Left ventricle myocardium superior (tissue), 1 donor: ENCODE results near the gene SLC24A1. TPM values are rescaled to one million over a fixed set of nuclear protein-coding genes. Genes with fewer than 3 reads are reported as not detected.
"Not testable (repeated sequence)": the region's sequence is repeated elsewhere in the genome, so short reads cannot be mapped to it uniquely, and the experiment has no call there.

Experiments used
- ATAC-seq: fragments of 200-7000 bp; cut with Tn5 transposase; one replicate; pipeline ENCODE4 v1.9.1; 2020; ENCODE audit warnings: mild to moderate bottlenecking, moderate library complexity
- DNase-seq: peaks from one replicate; pipeline ENCODE4 v3.0.0-alpha.2; 2020
- intact Hi-C: fragments of 100-400 bp; cut with micrococcal nuclease; formaldehyde crosslinking; loops from one replicate; pipeline ENCODE4 v1.11.0; 2022
- total RNA-seq: library from RNA; stranded (reverse); fragmentation: NEBNext Ultra II Directional; extraction: Animal tissue kit (Norgen Biotek cat#: 25700); gene quantifications from one replicate; pipeline ENCODE4 v1.2.1, GENCODE V29; 2021
- donor health status: DM: no; HTN: yes; CAD: no; lungs with severe emphysema.

Gene SLC24A1
- total RNA-seq, 1 donor from 2014 or later: 1.7 TPM

GRCh38 chr15:65612949-65613744, 8.6 kb upstream of the SLC24A1 start:
- intact Hi-C loops: no loop called here
- no peak for DNase-seq
- ATAC-seq: no peak

DNA sequence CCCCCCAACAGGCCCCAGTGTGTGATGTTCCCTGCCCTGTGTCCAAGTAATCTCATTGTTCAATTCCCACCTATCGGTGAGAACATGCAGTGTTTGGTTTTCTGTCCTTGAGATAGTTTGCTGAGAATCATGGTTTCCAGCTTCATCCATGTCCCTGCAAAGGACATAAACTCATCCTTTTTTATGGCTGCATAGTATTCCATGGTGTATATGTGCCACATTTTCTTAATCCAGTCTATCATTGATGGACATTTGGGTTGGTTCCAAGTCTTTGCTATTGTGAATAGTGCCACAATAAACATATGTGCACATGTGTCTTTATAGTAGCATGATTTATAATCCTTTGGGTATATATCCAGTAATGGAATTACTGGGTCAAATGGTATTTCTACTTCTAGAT, 5.9 kb upstream of the SLC24A1 start:
- DNase-seq, ATAC-seq, intact Hi-C loops: not testable (repeated sequence)

GRCh38 chr15:65618560-65619109, 3.1 kb upstream of the SLC24A1 start:
- ATAC-seq (no peak), DNase-seq (no peak)
- intact Hi-C loops: no loop called here

- intact Hi-C loops: no loop called here
- ATAC-seq: no peak
- DNase-seq: no peak
Measured at GRCh38 chr15:65619626-65620290, 2.0 kb upstream of the SLC24A1 start.

- intact Hi-C loops: no loop called here
- ATAC-seq (no peak), DNase-seq (no peak)
Measured at GRCh38 chr15:65620833-65621232, 905 bp upstream of the SLC24A1 start.

GRCh38 chr15:65623103-65623502, 1.4 kb downstream of the SLC24A1 start:
- ATAC-seq: no peak
- intact Hi-C loops: no loop called here
- no peak for DNase-seq

GRCh38 chr15:65626856-65627255, 5.1 kb downstream of the SLC24A1 start:
- no peak for ATAC-seq
- intact Hi-C loops: no loop called here
- no peak for DNase-seq

DNA sequence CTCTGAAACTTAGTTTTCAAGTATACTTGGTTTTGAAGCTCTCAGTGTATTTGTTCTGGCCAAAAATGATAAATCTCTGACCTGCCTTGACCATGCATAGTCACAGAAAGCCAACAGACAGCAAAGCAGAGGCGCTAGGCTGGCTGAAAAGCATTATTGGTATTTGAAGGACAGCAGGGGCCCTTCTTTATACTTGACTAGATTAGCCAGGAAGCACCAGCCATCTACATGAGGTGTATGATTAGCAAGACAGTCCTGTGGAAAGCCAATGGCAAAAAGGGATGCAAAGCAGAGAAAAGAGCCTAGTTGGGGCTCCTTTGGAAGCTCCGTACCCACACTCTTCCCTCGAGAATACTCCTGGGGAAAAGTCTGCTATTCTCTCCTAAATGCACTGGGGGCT, 7.8 kb downstream of the SLC24A1 start:
- intact Hi-C loops: no loop called here
- DNase-seq (no peak), ATAC-seq (no peak)

- DNase-seq (no peak), ATAC-seq (no peak)
- intact Hi-C loops: no loop called here
Measured at GRCh38 chr15:65630760-65631159, 9.0 kb downstream of the SLC24A1 start.

GRCh38 chr15:65631503-65631902, 9.8 kb downstream of the SLC24A1 start:
- ATAC-seq: no peak
- no peak for DNase-seq
- intact Hi-C loops: no loop called here

DNA sequence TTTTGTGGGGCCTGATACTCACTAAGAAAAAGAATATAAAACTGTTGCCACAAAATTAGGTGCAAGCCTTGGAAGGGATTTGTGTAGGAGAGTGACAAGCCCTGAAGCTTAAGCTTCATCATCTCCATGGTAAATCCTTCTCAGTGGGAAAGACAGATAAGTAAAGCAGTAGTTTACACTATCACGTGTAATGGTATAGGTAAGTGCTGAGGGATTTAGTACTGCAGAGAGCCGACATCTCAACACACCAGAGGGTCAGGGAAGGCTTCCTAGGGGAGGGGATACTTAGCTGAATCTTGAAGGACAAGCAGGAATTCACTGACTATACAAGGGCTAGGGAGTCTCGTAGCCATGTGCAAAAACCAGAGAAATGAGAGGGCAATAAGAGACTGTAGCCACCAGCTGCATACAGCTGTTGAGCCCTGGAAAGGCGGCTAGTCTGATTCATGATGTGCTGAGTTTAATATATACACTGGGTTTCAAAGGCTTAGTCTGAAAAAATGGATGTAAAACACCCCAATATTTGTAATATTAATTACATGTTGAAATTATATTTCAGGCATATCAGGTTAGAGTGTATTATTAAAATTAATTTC, 11.1 kb downstream of the SLC24A1 start:
- no peak for DNase-seq
- ATAC-seq: no peak
- intact Hi-C loops: no loop called here

DNA sequence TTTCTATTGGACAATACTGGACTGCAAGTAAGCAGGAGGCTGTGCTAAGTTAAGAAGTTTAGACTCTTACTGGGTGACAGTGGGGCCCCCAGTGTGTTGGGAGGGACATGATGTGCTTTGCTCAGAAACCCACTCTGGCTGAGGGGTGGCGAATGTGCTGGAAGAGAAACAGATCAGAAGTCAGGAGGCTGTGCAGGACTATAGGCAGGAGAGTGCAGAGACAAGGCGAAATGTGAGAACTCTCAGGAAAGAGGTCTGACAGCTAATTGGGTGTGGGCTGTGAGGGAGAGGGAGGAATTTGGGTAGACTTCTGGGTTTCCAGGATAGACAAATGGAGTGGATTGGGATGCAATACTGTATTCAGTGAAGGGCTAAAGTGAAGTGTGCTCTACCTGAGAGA, 12.0 kb downstream of the SLC24A1 start:
- DNase-seq: no peak
- intact Hi-C loops: no loop called here

DNA sequence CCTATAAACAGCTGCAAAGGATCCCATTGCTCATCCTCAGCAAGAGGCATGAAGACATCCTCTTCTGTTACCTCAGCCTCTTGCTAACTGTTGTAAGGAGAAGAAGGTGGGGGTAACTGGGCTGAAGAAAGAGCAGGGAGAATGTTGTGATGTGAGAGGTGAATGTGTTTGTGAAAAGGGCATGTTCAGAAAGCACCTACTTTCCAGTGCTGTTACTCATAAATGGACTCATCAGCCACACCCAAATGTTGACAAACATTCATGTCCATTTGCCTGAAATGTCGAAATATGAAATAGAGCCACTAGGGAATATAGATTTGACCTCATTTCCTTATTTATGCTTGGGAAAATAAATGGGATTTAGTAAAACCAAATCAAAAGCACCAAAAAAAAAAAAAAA, 12.6 kb downstream of the SLC24A1 start:
- intact Hi-C loops: no loop called here
- no peak for ATAC-seq

More for the DNA sequence above, 12.0 kb downstream of the SLC24A1 start:
- ATAC-seq: no peak

DNA sequence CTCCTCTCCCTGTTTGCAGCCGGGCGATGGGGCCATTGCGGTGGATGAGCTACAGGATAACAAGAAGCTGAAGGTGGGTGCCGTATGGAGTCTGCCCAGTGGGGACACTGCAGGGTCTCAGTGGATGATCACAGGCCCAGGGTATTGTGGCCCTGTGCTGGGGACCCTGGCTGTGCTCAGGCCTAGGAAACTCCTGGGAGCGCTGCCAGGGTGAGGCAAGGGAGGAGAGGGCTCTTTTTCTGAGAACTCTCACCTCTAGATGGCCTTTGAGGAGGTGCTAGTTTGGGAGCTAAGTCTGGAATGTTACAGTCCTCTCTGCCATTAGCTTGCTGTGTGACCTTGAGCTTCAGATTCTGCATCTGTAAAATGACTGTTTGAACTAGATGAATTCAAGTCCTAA, 16.4 kb downstream of the SLC24A1 start:
- intact Hi-C loops: no loop called here
- DNase-seq (no peak), ATAC-seq (no peak)

More for the DNA sequence above, 12.6 kb downstream of the SLC24A1 start:
- DNase-seq: no peak

GRCh38 chr15:65638681-65639089, 16.9 kb downstream of the SLC24A1 start:
- intact Hi-C loops: no loop called here
- ATAC-seq: peak; percentile 85
- DNase-seq: no peak

GRCh38 chr15:65639509-65639908, 17.8 kb downstream of the SLC24A1 start:
- ATAC-seq: no peak
- intact Hi-C loops: no loop called here
- no peak for DNase-seq

- DNase-seq (no peak), ATAC-seq (peak; percentile 16)
- intact Hi-C loops: no loop called here
Measured at GRCh38 chr15:65641768-65642475, 20.2 kb downstream of the SLC24A1 start.

DNA sequence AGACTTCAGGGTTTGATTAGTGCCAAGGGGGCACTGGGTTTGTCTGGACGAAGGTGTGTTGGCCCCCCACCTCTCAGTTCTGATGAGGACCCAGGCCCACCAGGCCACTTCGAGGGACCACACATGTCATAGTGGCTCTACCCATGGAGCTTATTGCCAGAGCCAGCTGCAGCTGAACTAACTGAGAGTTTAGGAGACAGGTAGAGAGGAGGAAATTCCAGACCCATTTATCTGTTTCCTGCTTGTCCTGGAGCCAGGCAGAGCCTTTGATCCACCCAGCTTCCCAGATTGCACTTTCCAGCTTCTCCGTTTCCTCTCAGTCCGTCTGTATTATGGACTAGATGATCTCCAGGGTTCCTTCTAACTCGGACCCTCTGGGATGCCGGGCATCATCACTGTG, 20.9 kb downstream of the SLC24A1 start:
- ATAC-seq (no peak), DNase-seq (no peak)
- intact Hi-C loops: no loop called here

GRCh38 chr15:65644282-65644681, 22.5 kb downstream of the SLC24A1 start:
- no peak for ATAC-seq
- DNase-seq: no peak
- intact Hi-C loops: no loop called here

DNA sequence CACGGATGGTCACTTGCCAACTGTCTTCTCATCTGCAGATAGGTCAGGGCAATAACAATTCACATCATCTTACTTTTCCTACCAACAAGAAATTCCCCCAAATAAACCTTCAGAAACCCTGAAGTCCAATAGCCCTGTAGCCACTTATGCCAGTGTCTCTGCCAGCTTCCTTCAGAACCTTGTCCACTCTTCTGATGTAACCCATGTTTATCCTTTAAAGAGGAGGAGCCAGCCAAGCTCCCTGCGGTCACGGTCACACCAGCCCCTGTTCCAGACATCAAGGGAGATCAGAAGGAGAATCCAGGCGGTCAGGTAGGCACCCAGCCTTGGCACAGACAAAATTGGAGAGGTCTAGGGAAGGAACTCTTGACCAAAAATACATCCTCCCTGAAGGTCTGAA, 23.7 kb downstream of the SLC24A1 start:
- DNase-seq (no peak), ATAC-seq (no peak)
- intact Hi-C loops: no loop called here
